Prostate gland (tissue), 2 donors: ENCODE measurements around the gene AKT3.

Experiments
- POLR2A ChIP-seq: fragments of 450-650 bp; IDR thresholded peaks from one replicate; pipeline ENCODE4 v1.6.1; 2016; ENCODE audit warnings: antibody characterized with exemption, mild to moderate bottlenecking
- POLR2AphosphoS5 ChIP-seq: sonication (generic); formaldehyde crosslinking; IDR thresholded peaks from one replicate; pipeline ENCODE4 v1.6.1; 2017; ENCODE audit warnings: antibody characterized with exemption
- TF ChIP-seq, protein P1 (sequence below), 4 experiments: fragments of 200-600 bp in 2 of 4; fragments of 450-650 bp in 2 of 4; sonication (generic) in 2 of 4; IDR thresholded peaks; 1 replicate in 3 of 4; 2 replicates in 1 of 4; pipeline ENCODE4 v1.5.1; 2016 to 2019; ENCODE audit warnings: antibody characterized with exemption in 4 of 4, mild to moderate bottlenecking in 2 of 4, moderate library complexity in 2 of 4

- TF ChIP-seq, protein P1, sequence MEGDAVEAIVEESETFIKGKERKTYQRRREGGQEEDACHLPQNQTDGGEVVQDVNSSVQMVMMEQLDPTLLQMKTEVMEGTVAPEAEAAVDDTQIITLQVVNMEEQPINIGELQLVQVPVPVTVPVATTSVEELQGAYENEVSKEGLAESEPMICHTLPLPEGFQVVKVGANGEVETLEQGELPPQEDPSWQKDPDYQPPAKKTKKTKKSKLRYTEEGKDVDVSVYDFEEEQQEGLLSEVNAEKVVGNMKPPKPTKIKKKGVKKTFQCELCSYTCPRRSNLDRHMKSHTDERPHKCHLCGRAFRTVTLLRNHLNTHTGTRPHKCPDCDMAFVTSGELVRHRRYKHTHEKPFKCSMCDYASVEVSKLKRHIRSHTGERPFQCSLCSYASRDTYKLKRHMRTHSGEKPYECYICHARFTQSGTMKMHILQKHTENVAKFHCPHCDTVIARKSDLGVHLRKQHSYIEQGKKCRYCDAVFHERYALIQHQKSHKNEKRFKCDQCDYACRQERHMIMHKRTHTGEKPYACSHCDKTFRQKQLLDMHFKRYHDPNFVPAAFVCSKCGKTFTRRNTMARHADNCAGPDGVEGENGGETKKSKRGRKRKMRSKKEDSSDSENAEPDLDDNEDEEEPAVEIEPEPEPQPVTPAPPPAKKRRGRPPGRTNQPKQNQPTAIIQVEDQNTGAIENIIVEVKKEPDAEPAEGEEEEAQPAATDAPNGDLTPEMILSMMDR (IDR thresholded peaks at IDR 0.05) = no peak
- TF ChIP-seq POLR2AphosphoS5 (no peak), POLR2A (no peak)
Observed at GRCh38 chr1:243539636-243540035, 310.4 kb downstream of the AKT3 start.
